GM12892 (cell line): ENCODE results near the gene GOLGA3.

Experiments used
- DNase-seq: peaks from one replicate; pipeline ENCODE4 v3.0.0; 2011; ENCODE audit not compliant: insufficient read length
- FAIRE-seq: peaks from 2 replicates; lab custom pipeline; 2011; peaks lifted over from hg19 to GRCh38; lab: Jason Lieb, UNC
- POLR2A ChIP-seq: IDR thresholded peaks from 2 replicates; pipeline ENCODE4 v1.6.1; 2011; ENCODE audit warnings: low read depth, low read length, control low read depth
- POLR2AphosphoS5 ChIP-seq: IDR thresholded peaks from 2 replicates; pipeline ENCODE4 v1.6.1; 2011; ENCODE audit warnings: low read depth, low read length, control low read depth
- TAF1 ChIP-seq: IDR thresholded peaks from 2 replicates; pipeline ENCODE4 v1.6.1; 2011; ENCODE audit warnings: low read depth, mild to moderate bottlenecking, control low read depth, low read length, borderline replicate concordance

Gene GOLGA3

GRCh38 chr12:132740652-132741051 lies 88.0 kb downstream of the GOLGA3 start:
- FAIRE-seq (no peak), DNase-seq (no peak)
- no peak for TF ChIP-seq POLR2AphosphoS5

- DNase-seq = no peak
- no peak for TF ChIP-seq POLR2AphosphoS5
- no peak for TF ChIP-seq TAF1
- no peak for TF ChIP-seq POLR2A
- no peak for FAIRE-seq
Observed at GRCh38 chr12:132740313-132740646, 88.4 kb downstream of the GOLGA3 start.

- no peak for DNase-seq
- TF ChIP-seq POLR2AphosphoS5 = no peak
- no peak for TF ChIP-seq TAF1
- TF ChIP-seq POLR2A = no peak
- no peak for FAIRE-seq
Observed at GRCh38 chr12:132739600-132740312, 88.9 kb downstream of the GOLGA3 start.

- no peak for TF ChIP-seq POLR2A
- TF ChIP-seq TAF1 = no peak
- no peak for TF ChIP-seq POLR2AphosphoS5
- FAIRE-seq = no peak
- no peak for DNase-seq
Observed at GRCh38 chr12:132736913-132737312, 91.8 kb downstream of the GOLGA3 start.

- TF ChIP-seq POLR2AphosphoS5 = no peak
- TF ChIP-seq TAF1 = no peak
- no peak for TF ChIP-seq POLR2A
- DNase-seq (no peak), FAIRE-seq (no peak)
Observed at GRCh38 chr12:132736378-132736777, 92.3 kb downstream of the GOLGA3 start.

- TF ChIP-seq POLR2AphosphoS5 (no peak), POLR2A (no peak), TAF1 (no peak)
- DNase-seq (no peak), FAIRE-seq (no peak)
Observed at GRCh38 chr12:132735496-132735895, 93.2 kb downstream of the GOLGA3 start.

- TF ChIP-seq POLR2A (no peak), TAF1 (no peak), POLR2AphosphoS5 (no peak)
- FAIRE-seq = no peak
- DNase-seq = no peak
Observed at GRCh38 chr12:132734206-132734605, 94.5 kb downstream of the GOLGA3 start.

GRCh38 chr12:132731574-132731973 lies 97.1 kb downstream of the GOLGA3 start:
- FAIRE-seq = no peak
- no peak for TF ChIP-seq POLR2AphosphoS5

GRCh38 chr12:132730353-132730752 lies 98.3 kb downstream of the GOLGA3 start:
- TF ChIP-seq TAF1 = no peak
- TF ChIP-seq POLR2AphosphoS5 = 0 out of 2 replicates have a peak, but pooled peaks have one; percentile 24
- DNase-seq (no peak), FAIRE-seq (no peak)

More at GRCh38 chr12:132731574-132731973, 97.1 kb downstream of the GOLGA3 start:
- no peak for DNase-seq

- DNase-seq (no peak), FAIRE-seq (no peak)
- TF ChIP-seq TAF1 = no peak
- TF ChIP-seq POLR2AphosphoS5 = no peak
- no peak for TF ChIP-seq POLR2A
Observed at GRCh38 chr12:132729541-132730320, 98.9 kb downstream of the GOLGA3 start.

- DNase-seq = no peak
- TF ChIP-seq TAF1 (no peak), POLR2AphosphoS5 (no peak), POLR2A (no peak)
- no peak for FAIRE-seq
Observed at GRCh38 chr12:132728502-132728901, 100.2 kb downstream of the GOLGA3 start.

- FAIRE-seq = no peak
Observed at GRCh38 chr12:132727091-132727794, 101.4 kb downstream of the GOLGA3 start.

GRCh38 chr12:132726386-132726785 lies 102.3 kb downstream of the GOLGA3 start:
- DNase-seq (no peak), FAIRE-seq (no peak)
- no peak for TF ChIP-seq TAF1
- no peak for TF ChIP-seq POLR2AphosphoS5
- TF ChIP-seq POLR2A = no peak

More at GRCh38 chr12:132727091-132727794, 101.4 kb downstream of the GOLGA3 start:
- DNase-seq = no peak
- TF ChIP-seq POLR2AphosphoS5 (no peak), TAF1 (no peak), POLR2A (no peak)
